Hindlimb muscle (tissue), 1 donor: ENCODE data around the gene GKN1. TPM values are rescaled to one million over a fixed set of nuclear protein-coding genes. Genes with fewer than 3 reads are reported as not detected.
"Not testable (repeated sequence)": the region's sequence is repeated elsewhere in the genome, so short reads cannot be mapped to it uniquely, and the experiment has no call there.

Source experiments
- DNase-seq: peaks from one replicate; pipeline ENCODE4 v3.0.0-alpha.2; 2013
- polyA plus RNA-seq: library from polyadenylated mRNA; unstranded; fragments of 120-200 nt; gene quantifications from one replicate; pipeline ENCODE4 v1.2.1, GENCODE V29; 2013; ENCODE audit not compliant: insufficient read length

GKN1 gene
- 0.25 TPM for polyA plus RNA-seq

- no peak for DNase-seq
Measured at GRCh38 chr2:68974251-68974650, at the start of gene GKN1. Gene GKN1 (plus strand): TSS chr2:68974636. CDS start chr2:68974678, 42 bp downstream.

GRCh38 chr2:68925295-68925896, 49.0 kb upstream of the GKN1 start:
- peak; percentile 28 for DNase-seq

- DNase-seq: no peak
Measured at GRCh38 chr2:68926796-68927195, 47.6 kb upstream of the GKN1 start.

GRCh38 chr2:68931149-68931711, 43.2 kb upstream of the GKN1 start:
- DNase-seq: no peak

- no peak for DNase-seq
Measured at GRCh38 chr2:68931799-68932198, 42.6 kb upstream of the GKN1 start.

- DNase-seq: no peak
Measured at GRCh38 chr2:68932402-68932801, 42.0 kb upstream of the GKN1 start.

GRCh38 chr2:68934021-68934420, 40.4 kb upstream of the GKN1 start:
- no peak for DNase-seq

- no peak for DNase-seq
Measured at GRCh38 chr2:68935471-68935870, 39.0 kb upstream of the GKN1 start.

- no peak for DNase-seq
Measured at GRCh38 chr2:68936427-68936826, 38.0 kb upstream of the GKN1 start.

GRCh38 chr2:68936889-68937288, 37.5 kb upstream of the GKN1 start:
- no peak for DNase-seq

- no peak for DNase-seq
Measured at GRCh38 chr2:68937346-68938055, 36.9 kb upstream of the GKN1 start.

- no peak for DNase-seq
Measured at GRCh38 chr2:68938938-68939337, 35.5 kb upstream of the GKN1 start.

GRCh38 chr2:68939962-68940361, 34.5 kb upstream of the GKN1 start:
- no peak for DNase-seq

GRCh38 chr2:68940369-68940768, 34.1 kb upstream of the GKN1 start:
- no peak for DNase-seq

- no peak for DNase-seq
Measured at GRCh38 chr2:68942827-68943226, 31.6 kb upstream of the GKN1 start.

GRCh38 chr2:68943581-68944568, 30.6 kb upstream of the GKN1 start:
- peak; percentile 75 for DNase-seq

- no peak for DNase-seq
Measured at GRCh38 chr2:68946117-68946516, 28.3 kb upstream of the GKN1 start.

- no peak for DNase-seq
Measured at GRCh38 chr2:68948710-68949109, 25.7 kb upstream of the GKN1 start.

- no peak for DNase-seq
Measured at GRCh38 chr2:68951899-68952298, 22.5 kb upstream of the GKN1 start.

GRCh38 chr2:68952887-68953521, 21.4 kb upstream of the GKN1 start, which contains the start of gene GKN2:
Gene GKN2 (minus strand): TSS chr2:68952893. CDS start chr2:68952861, 32 bp downstream.
- DNase-seq: no peak

- not testable (repeated sequence) for DNase-seq
Measured at GRCh38 chr2:68955432-68955831, 19.0 kb upstream of the GKN1 start.

- no peak for DNase-seq
Measured at GRCh38 chr2:68959001-68959400, 15.4 kb upstream of the GKN1 start.
